ENCODE measurements around the gene PAQR3. TPM values are rescaled to one million over a fixed set of nuclear protein-coding genes. Genes with fewer than 3 reads are reported as not detected.

The PAQR3 gene
- total and polyA plus RNA-seq, 2 of the 8 experiments (the other 6 are each of a cell fraction or from before 2014, with no cell fraction given), result 28.9 to 35.2 TPM

GRCh38 chr4:78987683-78988082 lies 48.4 kb upstream of the PAQR3 start (continued):
- no peak for TF ChIP-seq SAP30 (IDR thresholded peaks at IDR 0.05; ENCODE audit: insufficient read depth, insufficient replicate concordance, low read length)
- no peak for TF ChIP-seq SIX5 (IDR thresholded peaks at IDR 0.05; ENCODE audit: low read depth, low read length)
- TF ChIP-seq EGR1 (IDR thresholded peaks at IDR 0.05; ENCODE audit: borderline replicate concordance, low read depth, low read length), result no peak

Data from H1 (cell line).